Stimulated activated CD8-positive, alpha-beta memory T cell treated with anti-CD3 and anti-CD28 coated beads, Interleukin-7, amount 100 ng/mL, for 24 hours (primary cell): ENCODE measurements around the gene NIN.

Source experiments
- DNase-seq: peaks from one replicate; pipeline ENCODE4 v3.0.0-alpha.2; 2020; ENCODE audit warnings: low read depth

The NIN gene

GRCh38 chr14:50790589-50790988 lies 40.4 kb downstream of the NIN start:
- DNase-seq: no peak

DNA sequence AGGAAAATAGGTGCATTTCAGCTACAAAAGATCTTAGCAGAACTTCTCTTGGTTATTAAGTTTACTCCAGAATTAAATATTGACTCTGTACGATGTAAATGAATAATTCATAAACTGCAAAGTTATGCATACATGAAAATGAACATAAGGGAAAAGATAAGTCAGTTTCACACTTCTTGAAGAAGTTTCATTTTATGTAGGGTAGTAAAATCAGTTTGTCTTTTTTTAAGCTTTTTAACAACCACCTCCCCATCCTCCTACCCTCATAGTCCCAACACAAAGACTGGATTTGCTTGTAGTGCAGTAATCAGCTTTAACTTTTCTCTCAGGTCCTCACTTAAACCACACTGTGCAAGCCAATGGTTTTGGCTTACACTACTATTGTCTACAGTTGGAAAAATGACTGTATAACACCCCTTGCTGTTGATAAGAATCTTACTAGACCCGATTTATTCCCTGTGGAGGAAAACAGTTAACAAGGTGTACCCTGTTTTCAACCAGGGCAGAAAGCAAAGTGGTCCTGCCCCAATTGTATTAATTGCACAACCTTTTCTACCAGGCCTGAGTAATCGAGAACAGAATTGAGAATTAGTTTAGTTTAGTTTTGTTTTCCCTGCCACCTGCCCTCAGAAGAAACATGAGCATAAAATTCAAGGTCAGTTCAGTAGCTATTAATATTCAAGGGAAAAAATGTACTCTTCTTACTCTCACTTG lies 44.1 kb downstream of the NIN start:
- DNase-seq: no peak

DNA sequence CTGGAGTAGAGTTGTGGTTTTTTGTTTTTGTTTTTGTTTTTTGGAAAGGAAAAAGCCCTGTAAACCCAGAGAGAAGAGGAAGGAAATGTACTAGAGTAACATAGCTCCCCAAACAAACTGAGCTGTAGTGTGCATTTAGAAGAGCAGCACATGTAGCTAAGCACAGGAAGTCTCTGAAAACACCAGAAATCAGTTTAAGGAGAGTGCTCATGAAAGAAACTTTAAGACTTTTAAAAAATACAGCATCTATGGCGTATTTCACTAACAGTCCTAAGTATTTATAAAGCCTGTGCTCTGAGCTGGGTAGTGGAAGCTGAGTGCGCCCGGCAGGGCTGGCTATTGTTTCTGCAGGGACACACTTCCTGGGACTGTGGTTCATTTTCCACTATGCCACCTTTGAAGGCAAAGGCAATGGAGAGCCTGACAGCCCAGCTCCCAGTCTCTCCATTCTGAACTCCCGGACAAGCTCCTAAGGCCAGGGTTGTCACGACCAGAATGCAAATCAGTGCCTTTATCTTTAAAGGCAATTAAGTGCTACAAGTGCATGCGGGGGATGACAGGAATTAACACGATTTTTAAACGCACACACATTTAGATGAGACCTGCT lies 45.4 kb downstream of the NIN start:
- DNase-seq: no peak

DNA sequence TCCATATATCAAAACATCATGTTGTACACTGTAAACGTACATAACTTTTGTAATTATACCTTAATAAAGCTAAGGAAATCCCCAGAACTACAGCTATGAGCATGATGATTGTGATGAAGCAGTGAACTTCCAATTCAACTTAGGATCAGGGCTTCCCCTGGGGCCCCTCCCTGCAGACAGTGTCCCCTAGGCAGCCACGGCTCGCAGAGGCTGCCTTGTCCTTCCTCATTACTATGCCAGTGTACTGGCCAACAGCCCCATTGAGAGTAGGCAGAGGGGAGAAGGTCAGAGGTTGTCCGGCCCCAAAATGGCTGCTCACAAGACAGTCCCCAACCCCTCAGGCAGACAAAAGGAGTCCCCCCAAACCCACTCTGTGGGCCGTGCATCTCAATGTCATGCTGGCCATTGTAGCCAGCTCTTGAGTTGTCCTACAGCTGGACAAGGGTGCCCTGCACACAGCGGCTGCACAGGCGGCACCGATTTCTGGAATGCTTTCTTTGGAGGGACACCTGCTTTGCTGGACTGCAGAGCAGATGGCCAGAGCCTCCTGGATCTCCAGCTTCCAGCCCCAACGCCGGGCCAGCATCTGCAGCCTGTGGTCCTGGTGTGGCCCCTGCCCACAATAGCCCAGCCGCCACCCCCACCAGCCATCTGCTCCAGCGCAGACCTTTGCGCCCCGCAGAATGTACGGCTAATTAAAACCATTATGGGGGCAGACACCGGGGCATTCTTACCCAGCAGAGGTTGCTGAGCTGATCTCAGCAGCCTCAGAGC lies 46.1 kb downstream of the NIN start:
- DNase-seq: no peak

DNA sequence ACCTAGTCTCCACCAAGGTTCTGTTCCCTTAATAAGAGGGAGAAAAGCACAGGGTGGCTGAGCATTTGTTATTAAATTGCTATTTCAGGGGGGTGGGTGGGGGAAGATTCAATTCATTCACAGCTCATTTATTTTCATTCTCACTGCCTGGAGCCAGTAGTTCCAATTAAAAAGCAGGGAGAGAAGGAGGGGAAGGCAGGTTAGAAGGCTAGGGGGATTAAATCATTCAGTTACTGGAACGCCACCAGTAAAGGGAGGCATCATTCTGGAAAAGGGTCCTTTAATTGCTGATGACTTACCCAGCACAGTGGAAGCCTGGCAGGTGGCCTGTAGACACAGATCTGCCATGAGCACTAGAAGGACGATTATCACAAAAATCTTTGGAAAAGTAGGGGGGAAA lies 47.4 kb downstream of the NIN start:
- no peak for DNase-seq

DNA sequence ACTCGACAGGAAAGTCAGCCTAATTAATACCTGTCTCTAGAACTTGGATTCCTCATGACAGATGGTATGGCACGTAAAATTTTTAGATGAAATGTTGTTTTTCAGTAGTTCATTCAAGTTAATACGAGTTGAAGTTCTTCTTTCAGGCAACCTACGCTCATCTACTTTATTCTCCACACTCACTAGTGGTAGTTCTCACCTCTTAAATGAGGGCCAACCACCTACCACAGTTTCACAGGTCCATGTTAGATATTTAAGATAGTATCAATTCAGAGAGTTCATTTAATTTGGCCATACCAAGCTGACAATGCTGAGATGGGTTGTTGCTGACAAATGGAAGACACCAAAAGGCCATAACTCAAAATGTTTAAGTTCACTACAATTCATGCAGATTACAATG lies 50.6 kb downstream of the NIN start:
- DNase-seq: no peak

GRCh38 chr14:50778721-50779483 lies 52.1 kb downstream of the NIN start:
- no peak for DNase-seq

DNA sequence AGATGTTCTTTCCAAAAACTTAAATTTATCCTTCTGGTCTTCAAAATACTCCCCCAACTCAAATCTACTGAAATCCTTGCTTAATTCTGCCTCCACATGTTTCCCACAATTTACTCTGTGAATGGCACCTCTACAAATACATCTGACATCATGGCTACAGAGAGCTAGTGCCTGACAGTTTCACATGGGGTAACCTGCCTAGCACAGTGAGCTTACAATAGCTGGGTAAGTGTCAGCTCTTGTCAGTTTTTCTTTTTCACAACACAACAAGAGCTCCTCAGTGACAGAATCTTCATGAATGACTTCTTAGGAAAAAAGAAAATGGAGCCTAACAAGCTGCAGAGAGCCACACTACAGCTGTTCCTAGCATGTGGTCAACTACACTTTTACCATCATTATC lies 54.4 kb downstream of the NIN start:
- DNase-seq: no peak

GRCh38 chr14:50775357-50775756 lies 55.6 kb downstream of the NIN start:
- no peak for DNase-seq

DNA sequence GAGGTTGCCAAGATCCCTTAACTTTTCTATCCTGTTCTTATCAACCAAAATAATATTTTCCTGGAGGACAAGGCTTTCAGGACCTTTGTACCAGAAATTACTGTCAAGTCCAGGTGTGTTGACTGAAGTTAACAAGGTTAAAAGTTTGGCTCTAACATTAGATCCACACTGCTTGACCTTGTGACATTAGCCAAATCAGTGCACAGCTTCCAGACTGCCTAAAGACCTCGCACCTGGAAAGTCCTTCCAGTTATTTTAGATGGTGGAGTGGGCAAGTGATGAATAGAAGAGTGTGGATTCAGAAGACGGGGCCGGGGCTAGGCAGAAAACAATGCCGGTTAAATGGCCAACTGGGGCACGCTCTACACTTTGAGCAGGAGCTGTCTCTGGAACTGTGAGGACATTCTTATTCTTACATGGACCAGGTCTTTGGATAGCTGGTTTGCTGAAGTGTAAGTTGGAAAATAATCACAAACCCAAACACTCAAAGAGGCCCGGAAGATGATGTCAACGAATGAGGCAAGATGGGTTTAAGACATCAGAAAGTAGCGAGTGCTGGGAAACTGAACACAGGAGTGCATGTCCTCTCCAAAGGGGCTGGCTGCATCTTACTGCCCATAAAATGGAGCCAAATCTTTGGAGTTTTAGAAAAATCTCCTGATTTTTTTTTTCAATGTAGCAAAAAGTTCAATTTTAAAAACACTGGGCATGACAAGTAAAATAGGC lies 56.3 kb downstream of the NIN start:
- no peak for DNase-seq

- no peak for DNase-seq
Observed at GRCh38 chr14:50773632-50774541, 57.1 kb downstream of the NIN start.

GRCh38 chr14:50772412-50772811 lies 58.5 kb downstream of the NIN start:
- no peak for DNase-seq

- no peak for DNase-seq
Observed at GRCh38 chr14:50770586-50770985, 60.4 kb downstream of the NIN start.

GRCh38 chr14:50769863-50770500 lies 61.0 kb downstream of the NIN start:
- no peak for DNase-seq

GRCh38 chr14:50768680-50769079 lies 62.3 kb downstream of the NIN start:
- DNase-seq: no peak

DNA sequence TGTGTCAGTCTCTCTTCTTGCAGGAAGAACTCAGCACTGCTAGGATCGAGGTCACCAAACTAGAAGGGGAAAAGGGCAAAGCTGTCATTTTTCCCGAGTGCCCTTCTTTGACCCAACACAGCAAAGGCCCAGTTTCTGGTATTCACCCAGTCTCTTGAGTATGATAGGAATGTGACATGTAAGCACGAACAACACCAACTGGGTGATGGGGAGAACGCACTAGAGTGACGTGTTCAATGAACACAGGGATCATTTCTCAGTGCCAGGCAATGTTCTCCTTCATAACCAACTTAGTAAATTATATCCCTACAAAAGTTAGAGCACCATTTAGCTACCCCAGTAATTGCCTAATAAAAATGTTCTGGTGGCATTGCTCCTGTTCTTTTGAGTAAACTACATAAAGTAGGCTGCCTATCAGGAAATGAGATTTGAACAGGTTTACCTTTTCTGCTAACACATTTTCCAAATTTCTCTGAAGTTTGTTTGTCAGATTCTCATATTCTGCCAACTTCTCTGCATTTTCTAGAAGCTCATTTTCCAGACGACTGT lies 64.5 kb downstream of the NIN start:
- no peak for DNase-seq

GRCh38 chr14:50763382-50764007 lies 67.5 kb downstream of the NIN start:
- no peak for DNase-seq

DNA sequence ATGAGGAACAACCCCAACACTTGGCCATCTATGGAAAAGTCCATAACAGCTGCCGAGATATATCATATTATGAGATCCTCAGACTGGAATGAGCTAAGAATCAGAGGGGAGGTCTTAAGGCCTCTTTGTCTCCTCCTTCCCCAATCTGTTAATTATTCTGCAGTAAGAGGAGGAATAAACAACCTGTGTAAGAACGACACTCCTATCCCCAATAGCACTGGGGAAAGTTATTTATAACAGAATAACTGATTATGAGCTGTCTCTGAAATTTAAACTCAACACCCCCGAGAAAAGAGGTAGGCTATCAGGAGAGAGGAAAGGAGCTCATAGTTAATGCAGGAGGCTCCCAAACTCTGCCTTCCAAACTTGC lies 68.0 kb downstream of the NIN start:
- DNase-seq: no peak
